ENCODE data around the gene NCBP2.

Gene NCBP2

DNA sequence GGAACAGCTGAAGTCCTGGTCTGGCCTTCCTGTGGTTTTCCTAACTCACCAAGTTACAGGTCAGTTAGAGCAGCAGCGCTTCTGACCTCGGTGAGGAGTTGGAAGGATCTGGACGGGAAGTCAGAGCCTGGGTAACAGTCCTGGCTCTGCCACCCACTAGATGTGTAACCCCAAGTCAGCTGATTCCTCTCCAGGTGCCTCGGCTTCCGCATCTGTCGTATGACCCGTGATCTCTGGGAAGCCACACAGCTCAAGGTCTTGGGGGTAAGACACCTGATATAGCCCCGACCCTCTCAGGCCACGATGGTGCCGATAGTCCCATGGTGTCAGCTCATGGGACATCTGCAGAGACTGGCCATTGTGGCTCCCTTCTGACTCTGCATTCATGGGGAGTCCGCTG lies 34.6 kb upstream of the NCBP2 start:
- in situ Hi-C loops (cut with HindIII; ENCODE audit: low pct_unique_long_range_greater_than_20kb, low sequenced_read_pairs), result no loop called here
- no peak for TF ChIP-seq JUND (IDR thresholded peaks at IDR 0.05; ENCODE audit: low read depth)
- no peak for DNase-seq (ENCODE audit: low read depth in 1 of 2, low spot score in 1 of 2)

- TF ChIP-seq JUND (IDR thresholded peaks at IDR 0.05; ENCODE audit: low read depth), result no peak
- in situ Hi-C loops (cut with HindIII; ENCODE audit: low pct_unique_long_range_greater_than_20kb, low sequenced_read_pairs), result no loop called here
- DNase-seq (ENCODE audit: low read depth in 1 of 2, low spot score in 1 of 2), result no peak
Measured at GRCh38 chr3:196975349-196975748, 33.0 kb upstream of the NCBP2 start.

DNA sequence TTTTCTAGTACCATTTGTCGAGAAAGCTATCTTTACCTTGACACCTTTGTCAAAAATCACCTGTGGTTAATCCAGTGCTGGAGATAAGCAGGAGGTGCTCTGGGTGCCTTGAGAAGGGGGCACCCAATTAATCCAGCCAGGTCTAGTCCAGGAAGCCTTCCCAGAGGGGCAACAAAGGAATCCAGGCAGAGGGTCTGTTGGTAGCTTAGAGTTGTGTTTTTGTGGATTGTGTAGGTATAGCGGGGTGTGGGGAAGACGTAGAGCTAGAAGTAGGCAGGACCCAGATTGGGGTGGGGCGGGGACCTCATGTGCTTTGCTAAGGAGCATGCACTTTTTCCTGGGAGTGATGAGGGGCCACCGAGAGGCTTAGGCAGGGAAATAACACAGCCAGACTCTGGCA lies 32.3 kb upstream of the NCBP2 start:
- TF ChIP-seq JUND (IDR thresholded peaks at IDR 0.05; ENCODE audit: low read depth), result no peak
- no peak for DNase-seq (ENCODE audit: low read depth in 1 of 2, low spot score in 1 of 2)
- in situ Hi-C loops (cut with HindIII; ENCODE audit: low pct_unique_long_range_greater_than_20kb, low sequenced_read_pairs), result no loop called here

GRCh38 chr3:196971094-196971698 lies 28.9 kb upstream of the NCBP2 start:
- in situ Hi-C loops (cut with HindIII; ENCODE audit: low pct_unique_long_range_greater_than_20kb, low sequenced_read_pairs), result no loop called here
- no peak for TF ChIP-seq JUND (IDR thresholded peaks at IDR 0.05; ENCODE audit: low read depth)

DNA sequence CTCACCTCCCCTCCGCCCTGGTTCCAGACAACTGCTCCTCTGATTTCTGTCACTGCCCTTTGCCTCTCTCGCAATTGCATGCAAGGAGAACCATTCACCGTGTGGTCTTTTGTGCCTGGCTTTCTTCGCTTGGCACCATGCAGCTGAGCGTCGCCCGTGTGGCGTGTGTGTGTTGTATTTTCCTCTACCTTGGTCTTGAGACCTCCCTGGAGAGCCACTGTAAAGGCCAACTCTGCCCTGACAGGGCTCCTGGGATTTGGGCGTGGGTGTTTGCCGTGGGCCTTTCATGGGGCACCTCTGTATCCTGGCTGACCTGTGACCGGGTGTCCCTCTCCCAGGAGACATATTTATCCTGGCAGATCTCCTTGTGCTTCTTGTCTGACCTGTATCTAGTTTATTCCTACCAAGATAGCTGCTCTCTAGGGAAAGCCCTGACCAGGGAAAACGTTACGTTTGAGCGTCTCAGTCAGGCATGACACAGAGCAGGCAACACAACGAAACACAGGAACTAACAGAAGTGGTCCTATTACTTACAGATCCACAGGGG lies 28.3 kb upstream of the NCBP2 start:
- TF ChIP-seq JUND (IDR thresholded peaks at IDR 0.05; ENCODE audit: low read depth), result no peak
- in situ Hi-C loops (cut with HindIII; ENCODE audit: low pct_unique_long_range_greater_than_20kb, low sequenced_read_pairs), result no loop called here
- DNase-seq (ENCODE audit: low read depth in 1 of 2, low spot score in 1 of 2), result no peak

More at GRCh38 chr3:196971094-196971698, 28.9 kb upstream of the NCBP2 start:
- DNase-seq (ENCODE audit: low read depth in 1 of 2, low spot score in 1 of 2), result peak in 1 of 2 experiments; percentile 60

DNA sequence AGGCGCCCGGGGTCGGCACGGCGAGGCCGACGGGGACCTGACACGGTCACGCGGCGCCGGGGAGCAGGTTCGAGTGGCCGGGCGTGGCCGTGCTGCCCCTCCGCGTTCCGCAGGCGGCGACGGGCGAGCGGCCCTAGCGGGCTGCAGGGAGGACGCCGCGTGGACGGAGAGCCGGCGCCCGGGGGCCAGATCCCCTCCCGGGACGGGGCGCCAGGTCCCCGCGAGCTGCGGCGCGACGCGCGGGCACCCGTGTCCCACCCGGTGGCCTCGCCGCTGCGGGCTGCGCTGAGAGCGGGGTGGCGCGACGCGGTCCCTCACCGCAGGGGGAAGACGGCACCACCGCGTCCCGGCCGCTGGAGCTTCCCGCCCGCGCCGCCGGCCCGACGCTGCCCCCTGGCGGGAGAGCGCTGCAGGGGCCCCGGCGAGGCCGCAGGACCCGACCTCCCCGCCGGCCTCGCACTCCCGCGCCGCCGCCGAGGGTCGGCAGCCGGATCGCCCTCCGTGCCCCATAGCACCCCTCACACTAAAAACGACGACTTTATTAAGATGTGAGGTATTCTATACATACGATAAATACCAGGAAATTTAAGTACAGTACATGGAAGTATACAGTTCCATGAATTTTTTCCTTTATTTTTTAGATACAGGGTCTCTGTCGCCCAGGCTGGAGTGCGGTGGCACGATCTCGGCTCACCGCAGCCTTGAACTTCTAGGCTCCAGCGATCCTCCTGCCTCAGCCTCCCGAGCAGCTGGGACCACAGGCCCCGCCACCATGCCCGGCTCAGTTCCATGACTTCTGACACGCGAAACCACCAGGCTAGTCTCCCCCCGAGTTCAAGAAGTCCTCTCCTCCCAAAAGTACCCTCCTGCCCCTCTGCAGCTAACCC lies 27.6 kb upstream of the NCBP2 start:
- in situ Hi-C loops (cut with HindIII; ENCODE audit: low pct_unique_long_range_greater_than_20kb, low sequenced_read_pairs), result no loop called here
- DNase-seq (ENCODE audit: low read depth in 1 of 2, low spot score in 1 of 2), result peak; percentile 83 to 95

GRCh38 chr3:196969134-196969659 lies 26.9 kb upstream of the NCBP2 start:
- DNase-seq (ENCODE audit: low read depth in 1 of 2, low spot score in 1 of 2), result peak; percentile 53 to 73
- in situ Hi-C loops (cut with HindIII; ENCODE audit: low pct_unique_long_range_greater_than_20kb, low sequenced_read_pairs), result no loop called here
- no peak for TF ChIP-seq JUND (IDR thresholded peaks at IDR 0.05; ENCODE audit: low read depth)

More for the DNA sequence above, 27.6 kb upstream of the NCBP2 start:
- TF ChIP-seq JUND (IDR thresholded peaks at IDR 0.05; ENCODE audit: low read depth), result no peak

- in situ Hi-C loops (cut with HindIII; ENCODE audit: low pct_unique_long_range_greater_than_20kb, low sequenced_read_pairs), result no loop called here
Measured at GRCh38 chr3:196968233-196969133, 26.2 kb upstream of the NCBP2 start, which contains the start of gene PIGZ. PIGZ (minus strand) TSS chr3:196968833; CDS start chr3:196952031, 16,802 bp downstream.

GRCh38 chr3:196967412-196968232 lies 25.3 kb upstream of the NCBP2 start:
- no peak for DNase-seq (ENCODE audit: low read depth in 1 of 2, low spot score in 1 of 2)
- in situ Hi-C loops (cut with HindIII; ENCODE audit: low pct_unique_long_range_greater_than_20kb, low sequenced_read_pairs), result no loop called here
- TF ChIP-seq JUND (IDR thresholded peaks at IDR 0.05; ENCODE audit: low read depth), result no peak

More at GRCh38 chr3:196968233-196969133, 26.2 kb upstream of the NCBP2 start, which contains the start of gene PIGZ:
- no peak for TF ChIP-seq JUND (IDR thresholded peaks at IDR 0.05; ENCODE audit: low read depth)
- peak; percentile 74 to 87 for DNase-seq (ENCODE audit: low read depth in 1 of 2, low spot score in 1 of 2)

- in situ Hi-C loops (cut with HindIII; ENCODE audit: low pct_unique_long_range_greater_than_20kb, low sequenced_read_pairs), result no loop called here
- no peak for DNase-seq (ENCODE audit: low read depth in 1 of 2, low spot score in 1 of 2)
- no peak for TF ChIP-seq JUND (IDR thresholded peaks at IDR 0.05; ENCODE audit: low read depth)
Measured at GRCh38 chr3:196966526-196967401, 24.4 kb upstream of the NCBP2 start.
